ENCODE results near the gene LRRTM4.
A peak's percentile ranks its signal among the peaks of the same experiment; 100 is the strongest.
"Not testable (repeated sequence)": the region's sequence is repeated elsewhere in the genome, so short reads cannot be mapped to it uniquely, and the experiment has no call there.

LRRTM4 gene

GRCh38 chr2:77156599-77156998 lies 365.6 kb downstream of the LRRTM4 start:
- no peak for DNase-seq

- no peak for DNase-seq
Observed at GRCh38 chr2:77155511-77155910, 366.7 kb downstream of the LRRTM4 start.

GRCh38 chr2:77149565-77149964 lies 372.6 kb downstream of the LRRTM4 start:
- DNase-seq = peak; percentile 77

GRCh38 chr2:77147153-77147552 lies 375.0 kb downstream of the LRRTM4 start:
- DNase-seq = peak; percentile 80

- DNase-seq = no peak
Observed at GRCh38 chr2:77144772-77145171, 377.4 kb downstream of the LRRTM4 start.

- no peak for DNase-seq
Observed at GRCh38 chr2:77142141-77142540, 380.0 kb downstream of the LRRTM4 start.

GRCh38 chr2:77128479-77128878 lies 393.7 kb downstream of the LRRTM4 start:
- not testable (repeated sequence) for DNase-seq

- no peak for DNase-seq
Observed at GRCh38 chr2:77127345-77127744, 394.8 kb downstream of the LRRTM4 start.

GRCh38 chr2:77121518-77121917 lies 400.7 kb downstream of the LRRTM4 start:
- no peak for DNase-seq

- DNase-seq = no peak
Observed at GRCh38 chr2:77119333-77119732, 402.8 kb downstream of the LRRTM4 start.

- no peak for DNase-seq
Observed at GRCh38 chr2:77108915-77109314, 413.3 kb downstream of the LRRTM4 start.

GRCh38 chr2:77105008-77105407 lies 417.2 kb downstream of the LRRTM4 start:
- no peak for DNase-seq

- DNase-seq = no peak
Observed at GRCh38 chr2:77104554-77104953, 417.6 kb downstream of the LRRTM4 start.

- no peak for DNase-seq
Observed at GRCh38 chr2:77102927-77103326, 419.2 kb downstream of the LRRTM4 start.

GRCh38 chr2:77101796-77102452 lies 420.3 kb downstream of the LRRTM4 start:
- no peak for DNase-seq

- DNase-seq = no peak
Observed at GRCh38 chr2:77099961-77100360, 422.2 kb downstream of the LRRTM4 start.

GRCh38 chr2:77095525-77095924 lies 426.7 kb downstream of the LRRTM4 start:
- not testable (repeated sequence) for DNase-seq

GRCh38 chr2:77095096-77095495 lies 427.1 kb downstream of the LRRTM4 start:
- DNase-seq = no peak

- DNase-seq = not testable (repeated sequence)
Observed at GRCh38 chr2:77088424-77088823, 433.8 kb downstream of the LRRTM4 start.

- DNase-seq = peak; percentile 58
Observed at GRCh38 chr2:77087987-77088414, 434.2 kb downstream of the LRRTM4 start.

- DNase-seq = peak; percentile 64
Observed at GRCh38 chr2:77086478-77086877, 435.7 kb downstream of the LRRTM4 start.

- peak; percentile 41 for DNase-seq
Observed at GRCh38 chr2:77086051-77086450, 436.1 kb downstream of the LRRTM4 start.

- DNase-seq = no peak
Observed at GRCh38 chr2:77085561-77085960, 436.6 kb downstream of the LRRTM4 start.

- DNase-seq = no peak
Observed at GRCh38 chr2:77081597-77081996, 440.6 kb downstream of the LRRTM4 start.

GRCh38 chr2:77064324-77064723 lies 457.9 kb downstream of the LRRTM4 start:
- DNase-seq = no peak
